ENCODE measurements around the gene ACP5.
"Not testable (repeated sequence)": the region's sequence is repeated elsewhere in the genome, so short reads cannot be mapped to it uniquely, and the experiment has no call there.

Gene ACP5

DNA sequence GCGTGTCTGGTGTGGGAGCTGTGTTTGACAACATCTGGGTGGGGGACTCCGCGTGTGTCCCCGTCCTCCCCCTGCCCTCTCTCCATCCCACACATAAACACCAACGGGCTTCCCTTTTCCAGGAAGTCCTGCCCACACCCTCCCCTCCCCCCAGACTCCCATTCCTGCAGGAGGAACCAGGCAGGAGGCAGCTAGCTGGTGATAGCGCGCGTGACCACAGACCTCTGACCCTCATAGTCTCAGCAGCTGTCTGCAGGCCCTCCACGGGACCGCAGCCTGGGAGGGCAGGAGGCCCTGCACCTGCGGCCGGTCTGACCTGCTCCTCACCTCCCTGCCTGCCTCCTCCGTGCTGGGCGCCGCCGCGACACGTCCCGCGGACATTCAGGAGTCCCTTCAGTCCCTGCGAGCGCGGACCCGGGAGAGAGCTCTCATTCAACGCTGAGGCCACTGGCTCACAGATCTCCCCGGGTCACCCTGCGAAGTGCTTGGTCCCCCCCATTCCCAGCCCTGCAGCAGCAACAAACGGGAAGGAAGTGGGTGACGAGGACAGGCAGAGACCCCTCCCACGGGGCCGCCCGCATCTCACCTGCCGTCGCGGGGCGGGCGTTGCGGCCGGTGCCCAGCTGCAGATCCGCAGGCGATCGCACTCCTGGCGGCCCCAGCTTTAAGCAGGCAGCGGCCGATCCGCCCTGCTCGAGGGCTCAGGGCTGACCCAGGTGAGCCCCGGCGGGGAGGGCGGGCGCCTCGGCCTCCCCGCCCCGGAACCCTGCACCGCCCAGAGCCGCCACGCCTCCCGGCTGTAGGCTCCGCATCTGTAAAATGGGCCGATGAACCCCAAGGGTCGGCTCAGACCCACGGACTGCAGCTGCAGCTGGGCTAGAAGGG is 1.1 kb upstream of the ACP5 start:
- no peak for DNase-seq (ENCODE audit: low read depth in 2 of 2)

DNA sequence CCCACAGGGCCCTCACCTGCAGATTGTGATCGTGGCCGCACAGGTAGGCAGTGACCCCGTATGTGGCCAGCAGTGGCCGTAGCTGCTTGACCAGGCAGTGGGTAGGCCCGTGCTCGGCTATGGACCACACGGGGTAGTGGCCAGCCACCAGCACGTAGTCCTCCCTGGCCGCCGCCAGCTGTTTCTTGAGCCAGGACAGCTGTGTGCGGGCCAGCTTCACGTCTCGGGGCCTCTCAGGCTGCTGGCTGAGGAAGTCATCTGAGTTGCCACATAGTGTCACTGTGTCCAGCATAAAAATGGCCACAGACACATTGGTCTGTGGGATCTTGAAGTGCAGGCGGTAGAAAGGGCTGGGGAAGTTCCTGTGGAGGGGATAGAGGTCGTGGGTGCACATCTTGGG is 1.2 kb downstream of the ACP5 start:
- DNase-seq (ENCODE audit: low read depth in 2 of 2), result no peak

DNA sequence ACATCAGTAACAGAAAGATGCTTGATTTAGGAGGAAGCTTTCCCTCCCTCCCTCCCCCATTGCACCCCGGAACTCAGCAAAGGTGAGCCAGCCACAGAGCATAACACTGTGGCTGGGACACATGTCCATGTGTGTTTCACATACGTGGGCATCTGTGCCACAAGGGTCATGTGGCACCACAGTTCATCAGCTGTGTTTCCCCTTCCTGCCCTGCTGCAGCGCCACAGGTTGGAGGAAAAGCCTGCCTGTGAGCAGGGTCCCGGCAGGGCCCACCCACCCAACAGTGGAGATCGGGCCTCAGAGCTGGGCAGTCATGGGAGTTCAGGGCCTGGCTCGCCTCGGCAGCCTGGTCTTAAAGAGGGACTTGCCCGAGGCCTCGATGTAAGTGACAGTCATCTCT is 2.8 kb downstream of the ACP5 start:
- DNase-seq (ENCODE audit: low read depth in 2 of 2), result no peak

DNA sequence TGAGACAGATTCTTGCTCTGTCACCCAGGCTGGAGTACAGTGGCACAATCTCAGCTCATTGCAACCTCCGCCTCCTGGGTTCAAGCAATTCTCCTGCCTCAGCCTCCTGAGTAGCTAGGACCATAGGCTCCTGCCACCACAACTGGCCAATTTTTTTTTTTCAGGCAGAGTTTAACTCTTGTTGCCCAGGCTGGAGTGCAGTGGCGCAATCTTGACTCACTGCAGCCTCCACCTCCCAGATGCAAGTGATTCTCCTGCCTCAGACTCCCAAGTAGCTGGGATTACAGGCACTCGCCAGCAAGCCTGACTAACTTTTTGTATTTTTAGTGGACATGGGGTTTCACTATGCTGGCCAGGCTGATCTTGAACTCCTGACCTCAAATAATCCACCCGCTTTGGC is 3.7 kb downstream of the ACP5 start:
- DNase-seq (ENCODE audit: low read depth in 2 of 2), result not testable (repeated sequence)

DNA sequence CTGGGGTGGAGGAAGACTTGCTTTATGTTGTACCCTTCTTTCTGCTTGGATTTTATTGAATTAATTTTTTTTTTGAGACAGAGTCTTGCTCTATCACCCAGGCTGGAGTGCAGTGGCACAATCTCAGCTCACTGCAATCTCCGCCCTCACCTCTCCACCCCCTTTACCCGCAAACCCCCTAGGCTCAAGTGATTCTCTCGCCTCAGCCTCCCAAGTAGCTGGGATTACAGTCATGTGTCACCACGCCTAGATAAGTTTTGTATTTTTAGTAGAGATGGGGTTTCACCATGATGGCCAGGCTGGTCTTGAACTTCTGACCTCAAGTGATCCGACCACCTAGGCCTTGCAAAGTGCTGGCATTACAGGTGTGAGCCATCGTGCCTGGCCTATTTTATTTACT is 4.1 kb downstream of the ACP5 start:
- not testable (repeated sequence) for DNase-seq (ENCODE audit: low read depth in 2 of 2)

DNA sequence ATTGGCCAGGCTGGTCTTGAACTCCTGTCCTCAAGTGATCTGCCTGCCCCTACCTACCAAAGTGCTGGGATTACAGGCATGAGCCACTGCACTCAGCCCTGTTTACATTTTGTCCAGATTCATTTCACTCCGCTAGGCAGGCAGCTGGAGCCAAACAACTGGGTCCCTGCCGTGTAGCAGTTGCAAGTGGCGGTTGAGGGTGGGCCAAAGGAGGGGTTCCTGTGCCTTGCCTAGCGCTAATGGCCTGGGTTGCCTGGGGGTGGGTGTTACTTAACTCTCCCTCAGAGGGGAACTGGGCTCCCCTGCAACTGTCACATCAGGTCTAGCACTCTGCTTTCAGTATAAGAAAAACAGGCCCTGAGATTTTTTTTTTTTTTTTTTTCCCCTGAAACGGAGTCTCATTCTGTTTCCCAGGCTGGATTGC is 7.4 kb downstream of the ACP5 start:
- DNase-seq (ENCODE audit: low read depth in 2 of 2), result no peak

DNA sequence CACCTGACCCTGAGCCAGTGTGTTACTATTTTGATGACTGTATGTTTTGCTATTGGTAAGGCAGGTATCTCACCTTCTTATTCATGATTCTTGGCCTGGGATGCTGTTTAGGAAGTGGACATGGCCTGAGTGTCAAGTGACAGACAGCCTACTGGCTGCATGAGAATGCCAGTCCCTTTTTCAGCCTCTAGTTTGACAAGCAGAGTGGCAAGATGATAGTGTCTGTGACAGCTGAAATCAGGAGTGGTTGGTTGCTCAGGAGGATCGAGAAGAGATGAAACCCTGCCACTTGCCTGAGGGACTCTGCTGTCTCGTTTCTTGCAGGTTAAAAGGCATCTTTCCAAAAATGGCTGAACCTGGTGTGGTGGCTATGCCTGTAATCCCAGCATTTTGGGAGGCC is 11.3 kb downstream of the ACP5 start:
- no peak for DNase-seq (ENCODE audit: low read depth in 2 of 2)

DNA sequence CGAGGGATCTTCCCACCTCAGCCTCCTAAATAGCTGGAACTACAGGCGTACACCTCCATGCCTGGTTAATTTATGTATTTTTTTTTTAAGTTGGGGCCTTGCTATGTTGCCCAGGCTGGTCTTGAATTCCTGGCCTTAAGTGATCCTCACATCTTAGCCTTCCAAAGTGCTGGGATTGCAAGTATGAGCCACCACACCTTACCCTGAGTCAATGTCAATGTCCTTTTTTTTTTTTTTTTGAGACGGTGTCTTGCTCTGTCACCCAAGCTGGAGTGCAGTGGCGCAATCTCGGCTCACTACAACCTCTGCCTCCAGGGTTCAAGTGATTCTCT is 11.8 kb downstream of the ACP5 start:
- DNase-seq (ENCODE audit: low read depth in 2 of 2), result not testable (repeated sequence)

DNA sequence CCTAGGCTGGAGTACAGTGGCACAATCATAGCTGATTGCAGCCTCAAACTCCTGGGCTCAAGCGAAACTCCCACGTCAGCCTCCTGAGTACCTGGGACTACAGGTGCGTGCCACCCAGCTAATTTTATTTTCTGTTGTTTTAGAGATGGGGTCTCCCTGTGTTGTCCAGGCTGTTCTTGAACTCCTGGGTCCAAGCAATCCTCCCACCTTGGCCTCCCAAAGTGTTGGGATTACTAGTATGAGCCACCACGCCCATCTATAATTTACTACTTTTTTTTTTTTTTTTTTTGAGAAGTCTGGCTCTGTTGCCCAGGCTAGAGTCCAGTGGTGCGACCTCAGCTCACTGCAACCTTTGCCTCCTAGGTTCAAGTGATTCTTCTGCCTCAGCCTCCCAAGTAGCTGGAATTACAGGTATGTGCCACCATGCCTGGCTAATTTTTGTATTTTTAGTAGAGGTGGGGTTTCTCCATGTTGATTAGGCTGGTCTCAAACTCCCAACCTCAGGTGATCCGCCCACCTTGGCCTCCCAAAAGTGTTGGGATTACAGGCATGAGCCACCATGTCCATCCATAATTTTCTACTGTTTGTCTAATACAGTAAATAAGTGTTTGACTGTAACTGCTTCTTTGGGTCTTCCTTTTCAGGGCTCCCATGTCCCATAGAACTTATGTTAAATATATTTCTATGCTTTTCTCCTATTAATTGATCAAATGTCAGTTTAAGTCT is 13.2 kb downstream of the ACP5 start:
- DNase-seq (ENCODE audit: low read depth in 2 of 2), result not testable (repeated sequence)

DNA sequence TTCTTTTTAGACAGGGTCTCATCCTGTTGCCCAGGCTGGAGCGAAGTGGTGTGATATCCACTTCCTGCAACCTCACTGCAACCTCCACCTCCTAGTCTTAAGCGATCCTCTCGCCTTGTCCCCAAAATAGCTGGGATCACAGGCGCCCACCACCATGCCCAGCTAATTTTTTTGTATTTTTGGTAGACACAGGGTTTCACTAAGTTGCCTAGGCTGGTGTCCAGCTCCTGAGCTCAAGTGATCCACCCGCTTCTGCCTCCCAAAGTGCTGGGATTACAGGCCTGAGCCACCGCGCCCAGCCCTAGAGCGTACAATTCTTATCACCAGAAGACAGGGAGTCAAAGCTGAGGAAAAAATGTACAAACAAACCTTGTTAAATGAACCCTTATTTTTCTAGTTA is 13.9 kb downstream of the ACP5 start:
- DNase-seq (ENCODE audit: low read depth in 2 of 2), result no peak

DNA sequence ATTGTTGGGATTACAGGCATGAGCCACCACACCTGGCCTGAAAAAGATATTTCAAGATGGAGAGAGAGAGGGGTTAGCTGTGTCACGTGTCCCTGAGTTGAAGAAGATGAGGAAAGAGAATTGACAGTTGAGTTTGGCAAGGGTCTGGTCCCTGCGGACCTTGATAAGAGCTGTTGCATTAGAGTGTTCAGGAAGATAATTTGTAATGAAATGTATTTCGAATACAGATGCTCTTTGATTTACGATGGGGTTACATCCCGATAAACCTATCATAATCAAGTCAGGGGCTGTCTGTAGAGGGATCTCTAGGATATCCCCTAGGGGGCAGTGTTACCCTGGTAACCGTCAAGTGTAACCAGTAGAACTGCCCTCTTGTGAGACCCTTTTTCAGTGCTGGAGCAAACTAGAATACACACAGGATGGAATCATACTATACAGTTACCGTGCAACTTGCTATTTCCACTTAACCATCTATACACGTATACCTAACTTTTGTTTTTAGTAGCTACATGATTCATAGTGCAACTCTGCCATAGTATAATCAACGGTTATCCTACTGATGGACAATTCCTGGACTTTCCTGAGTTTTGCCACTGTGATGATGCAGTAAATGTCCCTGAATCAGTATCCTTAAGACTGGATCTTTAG is 16.9 kb downstream of the ACP5 start:
- DNase-seq (ENCODE audit: low read depth in 2 of 2), result peak in 1 of 2 donors; percentile 48

DNA sequence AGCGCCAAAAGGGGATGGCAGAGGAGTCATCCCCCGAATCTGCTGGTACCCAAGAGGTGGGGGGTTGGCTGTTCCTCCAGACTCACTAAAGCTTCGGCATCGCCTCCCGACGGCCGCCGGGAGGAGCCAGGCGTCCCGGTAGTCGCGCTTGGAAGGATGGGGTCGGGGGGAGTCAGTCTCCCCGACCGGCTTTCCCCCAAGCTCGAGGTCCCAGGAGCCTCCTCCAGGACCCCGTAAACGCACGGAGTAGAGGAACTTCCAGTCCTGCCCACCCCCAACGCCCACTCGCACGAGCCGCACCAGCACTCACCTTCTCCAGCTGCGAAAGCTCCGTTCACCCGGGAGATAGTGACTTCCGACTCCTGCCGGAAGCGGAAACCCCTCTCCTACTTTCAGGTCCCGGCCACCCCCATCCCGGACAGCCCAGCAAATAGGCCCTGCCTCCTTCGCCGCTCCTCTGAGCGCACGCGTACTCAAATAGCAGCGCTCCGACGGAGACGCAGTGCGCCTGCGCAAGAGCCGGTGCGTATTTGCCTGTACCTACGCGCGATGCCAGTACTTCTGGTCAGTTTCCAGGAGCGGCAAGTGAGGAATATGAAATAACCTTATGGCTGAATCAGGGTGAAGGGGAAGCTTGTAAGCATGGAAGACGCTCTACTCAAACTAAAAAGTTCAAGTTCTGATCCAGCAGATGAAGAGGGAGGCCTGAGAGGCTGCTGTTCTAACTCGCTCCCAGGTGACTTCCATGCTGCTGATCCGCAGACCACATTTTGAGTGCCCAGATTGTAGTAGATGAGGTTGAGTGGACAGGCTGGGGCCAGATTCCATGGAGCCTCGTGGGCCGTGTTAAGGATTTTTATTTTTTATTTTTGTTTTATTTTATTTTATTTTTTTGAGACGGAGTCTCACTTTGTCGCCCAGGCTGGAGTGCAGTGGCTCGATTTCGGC is 18.3 kb downstream of the ACP5 start, which contains the start of gene ELOF1:
Gene ELOF1 (minus strand): TSS at position 350 of the 948 bp plus-strand sequence. CDS start 4,883 bp downstream, outside the sequence.
- peak; percentile 94 for DNase-seq (ENCODE audit: low read depth in 2 of 2)

DNA sequence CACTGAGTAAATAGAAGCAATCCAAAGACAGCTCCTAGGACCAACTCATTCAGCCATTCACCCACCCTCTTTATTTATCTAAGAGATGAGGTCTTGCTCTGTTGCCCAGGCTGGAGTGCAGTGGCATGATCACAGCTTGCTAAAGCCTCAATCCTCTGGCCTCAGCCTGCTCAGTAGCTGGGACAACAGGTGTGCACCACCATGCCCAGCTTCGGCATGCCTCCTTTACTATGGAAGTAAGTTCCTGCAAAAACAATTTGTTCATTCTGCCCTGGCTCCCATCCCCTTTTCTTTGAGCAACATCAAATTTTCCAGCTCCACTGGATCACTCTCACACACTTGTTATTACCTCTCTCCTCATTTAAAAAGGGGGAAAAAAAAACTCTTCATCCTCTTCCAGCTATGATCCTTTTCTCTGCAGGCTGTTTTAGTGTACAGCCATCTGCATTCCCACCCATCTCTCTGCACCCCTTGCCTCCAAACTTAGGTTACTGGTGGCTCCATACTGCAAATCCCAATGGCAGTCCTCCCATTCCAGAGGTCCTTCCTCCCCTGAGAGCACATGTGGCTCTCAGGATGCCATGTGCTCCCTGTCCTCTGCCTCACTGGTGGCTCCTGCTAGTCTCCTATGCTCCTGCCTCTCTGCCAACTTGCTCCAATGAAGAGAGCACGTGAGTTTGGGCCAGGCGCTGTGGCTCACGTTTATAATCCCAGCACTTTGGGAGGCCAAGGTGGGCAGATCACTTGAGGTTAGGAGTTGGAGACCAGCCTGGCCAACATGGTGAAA is 20.6 kb downstream of the ACP5 start:
- DNase-seq (ENCODE audit: low read depth in 2 of 2), result no peak

DNA sequence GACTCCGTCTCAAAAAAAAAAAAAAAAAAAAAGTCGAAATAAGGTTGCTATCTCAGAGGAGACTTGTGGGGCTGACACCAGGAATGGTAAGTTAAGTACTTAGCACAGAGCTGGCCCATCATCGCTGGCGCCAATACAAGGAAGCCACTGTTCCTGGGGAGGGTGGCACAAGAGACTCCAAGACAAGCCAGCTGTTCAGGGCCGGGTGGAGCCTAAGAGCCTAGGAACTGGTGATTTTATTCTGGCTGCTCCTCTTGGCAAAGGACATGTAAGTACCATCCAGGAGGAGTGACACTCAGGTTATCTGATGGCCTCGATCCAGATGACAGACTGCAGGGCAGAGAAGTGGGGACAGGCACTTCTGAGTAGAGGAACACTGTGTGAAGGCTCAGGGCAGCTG is 22.2 kb downstream of the ACP5 start:
- DNase-seq (ENCODE audit: low read depth in 2 of 2), result no peak

DNA sequence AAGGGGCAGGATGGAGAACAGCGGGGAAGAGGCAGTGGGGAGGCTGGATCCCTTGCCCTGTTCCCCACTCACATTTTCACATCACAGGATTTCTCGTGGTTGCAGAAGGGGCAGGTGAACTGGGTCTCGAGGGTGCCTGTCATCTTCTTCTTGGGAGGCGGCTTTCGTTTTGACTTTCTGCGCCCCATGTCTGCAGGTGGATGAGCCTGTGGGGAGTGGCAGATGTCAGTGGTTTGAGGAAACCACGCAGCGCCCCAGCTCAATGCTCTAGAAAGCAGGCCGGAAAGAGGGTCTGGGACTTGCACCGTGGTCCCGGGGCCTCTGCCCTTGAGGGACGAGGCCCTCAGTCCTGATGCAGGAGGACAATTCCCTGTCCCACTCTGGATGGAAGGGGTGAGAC is 23.3 kb downstream of the ACP5 start:
- no peak for DNase-seq (ENCODE audit: low read depth in 2 of 2)

DNA sequence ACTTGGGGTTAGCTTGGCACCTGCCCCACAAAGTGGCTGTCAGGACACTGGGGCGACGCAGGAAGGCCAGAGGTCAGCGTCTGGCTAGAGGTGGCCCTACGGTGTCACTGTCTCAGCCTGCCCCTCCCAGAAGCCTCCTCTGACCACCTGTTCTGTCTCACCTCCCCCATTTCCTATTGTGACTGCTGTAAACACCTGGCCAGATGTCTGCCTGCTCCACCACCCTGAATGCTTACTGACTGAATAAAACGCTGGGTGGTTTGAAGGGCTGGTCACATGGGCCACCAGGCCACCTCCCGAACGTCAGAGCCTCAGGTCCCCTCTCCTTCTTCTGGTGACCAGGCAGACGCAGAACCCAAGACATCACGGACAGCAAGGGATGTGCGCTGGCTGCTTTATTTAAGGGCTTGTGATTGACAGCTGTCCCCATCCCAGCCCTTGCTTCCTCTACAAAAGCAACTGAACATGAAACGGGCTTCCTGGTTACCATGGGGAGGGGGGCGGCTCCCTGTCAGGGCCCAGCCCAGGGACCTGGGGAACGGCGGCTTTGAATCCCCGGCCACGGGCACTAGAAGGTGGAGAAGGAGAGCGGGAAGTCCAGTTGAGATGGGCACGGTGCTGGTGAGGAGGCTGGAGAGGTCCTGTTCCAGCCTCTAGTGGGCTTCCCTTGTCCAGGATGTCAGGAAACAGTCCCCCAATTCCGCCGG is 24.6 kb downstream of the ACP5 start:
- DNase-seq (ENCODE audit: low read depth in 2 of 2), result no peak

DNA sequence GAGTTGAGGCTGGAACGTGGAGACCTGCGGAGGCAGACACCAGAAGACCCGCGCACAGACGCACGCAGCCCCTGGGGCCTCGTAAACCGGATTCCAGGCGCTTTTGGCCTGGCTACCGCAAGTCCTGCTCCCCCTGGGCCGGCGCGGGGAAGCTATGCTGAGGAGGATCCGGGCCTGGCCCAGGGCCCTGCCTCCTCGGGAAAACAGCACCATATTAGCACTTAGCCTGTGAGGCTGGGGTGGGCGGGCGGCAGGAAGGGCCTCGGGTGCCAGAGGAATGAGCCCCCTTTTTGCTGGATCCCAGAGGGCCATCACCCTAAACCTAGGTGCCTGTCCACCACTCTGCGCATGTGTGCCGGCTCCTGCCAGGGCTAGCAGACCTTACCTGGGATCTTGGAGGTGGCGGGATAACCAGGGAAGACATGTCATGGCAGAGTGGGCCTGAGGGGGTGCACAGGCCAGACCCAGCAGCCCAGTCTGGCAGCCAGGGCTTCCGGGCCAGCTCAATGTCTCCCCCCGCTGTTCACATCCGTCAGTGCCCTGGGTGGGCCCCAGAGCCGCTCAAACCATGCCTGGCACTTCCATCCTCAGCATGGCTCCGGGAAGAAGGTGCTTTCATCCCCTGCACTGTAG is 25.7 kb downstream of the ACP5 start:
- no peak for DNase-seq (ENCODE audit: low read depth in 2 of 2)

DNA sequence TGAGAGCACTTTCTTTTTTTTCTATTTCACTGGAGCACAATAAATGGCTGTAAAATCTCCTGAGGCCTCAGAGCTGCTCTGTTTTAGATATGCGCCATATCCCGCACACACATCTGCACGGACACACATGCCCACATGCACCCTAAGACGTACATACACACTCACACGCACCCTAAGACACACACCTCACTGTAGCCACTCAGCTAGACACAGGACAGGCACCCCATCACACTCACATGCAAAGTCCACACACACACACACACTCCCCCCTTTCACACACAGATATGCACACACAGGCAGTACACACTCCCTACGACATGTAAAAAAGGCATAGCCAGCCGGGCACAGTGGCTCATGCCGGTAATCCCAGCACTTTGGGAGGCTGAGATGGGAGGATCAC is 27.2 kb downstream of the ACP5 start:
- DNase-seq (ENCODE audit: low read depth in 2 of 2), result no peak

DNA sequence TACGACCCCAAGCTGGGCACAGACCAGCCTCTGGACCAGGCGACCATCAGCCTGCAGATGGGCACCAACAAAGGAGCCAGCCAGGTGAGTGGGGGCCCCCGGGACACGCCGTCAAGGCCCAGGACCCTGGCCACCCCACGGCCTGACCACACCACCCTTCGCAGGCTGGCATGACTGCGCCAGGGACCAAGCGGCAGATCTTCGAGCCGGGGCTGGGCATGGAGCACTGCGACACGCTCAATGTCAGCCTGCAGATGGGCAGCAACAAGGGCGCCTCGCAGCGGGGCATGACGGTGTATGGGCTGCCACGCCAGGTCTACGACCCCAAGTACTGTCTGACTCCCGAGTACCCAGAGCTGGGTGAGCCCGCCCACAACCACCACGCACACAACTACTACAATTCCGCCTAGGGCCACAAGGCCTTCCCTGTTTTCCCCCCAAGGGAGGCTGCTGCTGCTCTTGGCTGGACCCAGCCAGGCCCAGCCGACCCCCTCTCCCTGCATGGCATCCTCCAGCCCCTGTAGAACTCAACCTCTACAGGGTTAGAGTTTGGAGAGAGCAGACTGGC is 28.0 kb downstream of the ACP5 start:
- no peak for DNase-seq (ENCODE audit: low read depth in 2 of 2)
